HG03378 (cell line): ENCODE results near the gene PPM1H.
A peak's percentile ranks its signal among the peaks of the same experiment; 100 is the strongest.
"Not testable (repeated sequence)": the region's sequence is repeated elsewhere in the genome, so short reads cannot be mapped to it uniquely, and the experiment has no call there.

ENCODE experiments used
- ATAC-seq: cut with Tn5 transposase; IDR thresholded peaks from one replicate; pipeline ENCODE4 v1.9.1; 2021; ENCODE audit warnings: mild to moderate bottlenecking, moderate library complexity; ENCODE audit not compliant: unreplicated experiment

PPM1H gene

DNA sequence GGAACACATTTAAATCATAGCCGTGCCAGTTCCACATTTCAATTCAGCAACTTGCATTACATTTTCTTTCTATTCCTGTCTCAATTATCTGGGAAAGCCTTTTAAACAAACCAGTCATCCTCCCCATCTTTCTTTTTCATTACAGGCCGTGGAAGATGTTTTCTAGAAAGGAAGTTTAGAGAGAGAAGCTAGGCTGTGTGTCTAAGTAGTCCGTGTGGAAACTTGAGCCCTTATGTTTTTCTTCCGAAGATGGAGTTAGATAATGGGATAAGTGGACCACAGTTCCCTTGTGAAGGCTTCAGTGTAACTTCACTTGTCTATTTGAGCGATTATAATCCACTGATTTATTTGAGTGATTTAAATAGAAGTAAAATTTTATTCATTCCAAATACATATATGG, 12.4 kb upstream of the PPM1H start:
- no peak for ATAC-seq

DNA sequence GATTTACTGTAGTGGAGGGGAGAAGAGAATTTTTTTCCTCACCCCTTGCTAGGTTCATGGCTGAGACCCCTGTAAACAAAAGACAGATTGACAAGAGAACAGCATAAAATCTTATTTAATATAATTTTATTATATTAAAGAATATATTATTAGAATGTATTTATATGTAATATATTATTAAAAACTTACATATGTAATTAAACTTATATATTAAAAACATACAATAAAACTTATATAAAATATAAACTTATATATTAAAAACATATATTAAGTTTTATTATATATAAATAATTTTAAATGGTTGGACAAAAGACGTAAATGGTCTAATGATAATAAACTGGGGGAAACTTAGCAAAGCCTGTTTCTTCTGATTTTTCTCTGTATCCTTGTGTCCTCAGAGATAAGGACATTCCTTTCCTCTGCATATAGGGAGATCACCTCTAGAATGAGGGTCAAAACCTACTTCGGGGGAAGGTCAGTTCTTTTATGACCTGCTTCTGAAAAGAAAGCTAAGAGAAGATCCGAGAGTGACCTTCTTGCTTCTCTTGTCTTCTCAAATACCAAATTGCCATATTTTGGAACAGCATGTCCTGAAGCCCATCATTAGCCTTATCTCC, 8.9 kb upstream of the PPM1H start:
- ATAC-seq = no peak

DNA sequence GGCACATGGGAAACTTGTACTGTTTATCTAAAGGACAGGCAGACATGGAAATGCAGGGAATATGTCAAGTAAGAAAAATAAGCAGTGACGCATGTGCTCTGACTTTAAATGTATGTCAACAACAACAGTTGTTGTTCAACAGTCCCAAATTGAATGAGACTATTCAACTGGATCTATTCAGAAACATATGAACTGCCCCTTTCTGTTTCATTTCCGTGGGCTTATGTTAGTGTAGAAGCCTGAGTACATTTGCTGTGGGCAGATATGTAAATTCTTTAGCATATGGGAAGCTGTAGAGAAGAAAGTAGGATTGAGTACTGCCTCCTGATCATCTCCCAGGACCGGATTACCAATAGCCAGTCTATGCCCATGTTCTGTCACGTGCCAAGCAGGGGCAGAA, 7.4 kb upstream of the PPM1H start:
- not testable (repeated sequence) for ATAC-seq

DNA sequence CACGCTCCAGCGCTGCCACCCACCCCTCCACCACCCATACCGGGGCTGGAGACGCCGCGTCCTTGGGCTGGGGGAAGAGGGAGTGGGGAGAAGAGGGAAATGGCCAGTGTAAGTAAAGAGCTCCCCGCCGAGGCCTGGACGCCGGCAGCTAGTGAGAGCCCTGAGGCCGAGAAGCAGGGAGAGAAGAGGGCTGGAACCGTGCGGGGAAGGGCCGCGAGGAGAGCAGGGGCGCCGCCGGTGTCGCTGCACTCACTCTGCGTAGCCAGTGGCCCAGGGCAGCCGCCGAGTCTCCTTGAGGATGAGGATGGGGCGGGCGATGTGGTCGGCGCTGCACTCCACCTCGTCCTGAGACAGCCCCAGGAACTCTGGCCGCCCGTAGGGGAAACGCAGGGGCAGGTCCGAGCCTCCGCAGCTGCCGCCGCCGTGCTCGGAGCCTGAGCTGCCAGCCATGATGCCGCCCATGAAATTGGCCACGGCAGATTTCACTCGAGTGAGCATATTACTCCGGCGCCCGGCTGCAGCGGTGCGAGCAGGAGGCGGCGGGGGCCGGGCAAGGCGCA, 631 bp downstream of the PPM1H start:
- peak; percentile 53 for ATAC-seq

DNA sequence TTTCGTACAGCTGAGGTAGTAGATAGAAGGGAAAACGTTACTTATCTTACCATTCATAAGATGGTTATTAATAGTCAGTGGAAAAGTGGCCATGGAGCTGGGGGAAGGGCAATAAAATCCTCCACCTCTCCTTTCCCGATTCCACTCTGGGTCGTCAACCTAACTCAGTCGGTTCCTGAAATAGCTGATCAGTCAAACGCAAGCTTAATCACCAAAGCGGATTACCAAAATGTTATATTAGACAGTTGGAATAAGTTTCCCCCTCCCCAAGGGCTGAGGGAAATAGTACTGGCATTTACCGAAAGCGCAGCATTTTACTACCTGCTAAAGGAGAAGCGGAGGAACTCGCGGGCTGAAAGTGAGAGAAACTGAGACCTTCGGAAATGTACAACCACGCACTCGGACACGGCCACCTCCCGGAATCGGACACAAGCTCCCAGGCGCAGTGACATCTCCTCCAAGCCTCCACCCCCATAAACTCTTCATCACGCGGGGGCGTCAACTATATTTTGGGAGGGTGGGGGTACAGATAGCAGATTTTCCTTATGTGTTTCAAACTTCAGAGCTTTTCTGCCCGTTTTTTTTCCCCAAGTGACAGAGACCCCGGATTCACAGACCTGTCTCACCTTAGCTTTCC, 1.2 kb downstream of the PPM1H start:
- ATAC-seq = no peak

DNA sequence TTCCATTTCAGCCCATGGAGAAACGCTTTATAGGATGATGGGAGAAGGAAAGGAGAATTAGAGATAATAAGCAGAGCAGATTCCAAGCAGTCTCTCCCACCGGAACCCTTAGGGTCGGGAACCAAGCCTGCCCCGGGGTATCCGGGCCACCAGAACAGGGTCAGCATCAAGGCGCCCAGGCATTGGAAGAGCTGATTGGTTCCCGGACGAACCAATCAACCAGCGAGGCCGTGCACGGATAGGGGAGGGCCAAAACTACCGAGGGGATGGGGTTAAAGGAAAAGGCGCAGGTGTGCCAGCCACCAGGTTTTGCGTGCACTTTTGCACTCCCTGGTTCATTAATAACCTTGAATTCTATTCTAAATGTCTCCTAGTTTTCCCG, 1.7 kb downstream of the PPM1H start:
- ATAC-seq = no peak

DNA sequence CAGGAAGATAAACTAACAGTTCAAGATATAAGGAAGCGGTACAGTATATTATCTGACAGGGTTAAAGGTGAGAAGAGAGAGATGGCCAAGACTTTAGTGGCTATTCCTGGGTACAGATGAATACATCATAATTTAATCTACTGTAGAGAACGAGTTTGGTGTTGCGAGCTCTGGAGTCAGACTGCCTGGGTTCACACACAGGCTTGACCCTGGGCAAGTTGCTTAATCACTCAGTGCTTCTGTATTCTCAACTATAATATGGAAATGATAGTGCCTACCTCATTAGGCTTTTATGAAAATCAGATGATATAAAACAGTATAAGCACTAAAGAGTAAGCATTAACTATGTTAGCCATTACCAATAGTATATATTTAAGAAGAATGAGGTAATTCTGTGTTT, 3.5 kb downstream of the PPM1H start:
- ATAC-seq = no peak

DNA sequence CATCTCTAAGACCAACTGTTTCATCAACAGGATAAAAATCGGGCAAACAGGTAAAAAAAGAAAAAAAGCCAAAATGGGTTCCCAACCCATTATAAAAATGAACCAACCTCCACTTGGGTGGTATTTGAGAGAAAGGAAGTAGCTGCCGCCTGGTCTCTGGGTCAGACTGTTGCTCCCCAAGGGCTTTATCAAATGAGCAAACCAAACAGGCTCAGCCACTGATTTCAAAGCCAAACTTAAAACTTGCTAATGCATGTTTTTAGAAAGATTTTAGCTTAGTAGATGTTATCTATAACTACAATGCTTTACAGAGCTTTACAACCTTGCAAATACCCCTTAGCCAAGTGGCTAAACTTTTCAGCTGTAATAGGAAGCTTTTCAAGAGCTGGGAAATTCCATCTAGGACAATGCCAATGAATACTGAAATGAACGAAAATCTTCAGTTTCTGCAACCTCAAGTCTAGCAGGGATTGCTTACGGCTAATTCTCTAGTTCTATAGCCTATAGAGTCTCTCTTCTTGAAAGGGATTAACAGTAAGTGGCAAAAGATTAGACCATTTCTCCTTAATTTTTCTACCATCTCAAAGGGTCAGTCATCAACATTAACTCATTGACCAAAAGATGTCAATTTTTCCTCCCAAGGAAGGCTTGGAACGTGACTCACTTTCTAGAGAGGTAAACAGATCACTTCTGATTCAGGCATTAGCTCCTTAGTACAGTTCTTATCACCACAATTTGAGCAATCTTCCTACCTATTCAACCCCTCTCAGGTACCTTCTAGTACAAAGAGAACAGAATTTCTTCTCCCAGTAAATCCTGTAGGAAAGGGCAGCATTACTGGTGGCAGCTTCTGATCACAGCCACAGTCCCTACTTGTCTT, 4.2 kb downstream of the PPM1H start:
- no peak for ATAC-seq

DNA sequence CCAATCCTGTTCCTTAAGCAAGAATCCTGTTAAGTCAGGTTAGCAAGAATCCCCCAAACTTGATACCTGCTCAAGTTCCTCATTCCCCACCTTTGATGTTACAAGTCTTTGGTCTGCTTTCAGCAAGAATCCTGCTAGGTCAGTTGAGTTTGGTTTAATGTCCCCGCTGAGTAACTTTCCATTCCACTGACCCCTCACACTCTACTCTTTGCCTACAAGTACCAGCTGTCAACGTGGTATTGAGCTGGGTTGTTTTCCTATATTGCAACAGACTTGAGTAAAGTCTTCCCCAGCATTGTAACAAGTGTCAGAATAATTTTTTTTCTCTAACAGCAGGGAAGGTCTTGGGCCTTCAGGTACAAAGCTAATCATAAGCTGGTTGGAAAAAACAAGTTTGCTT, 6.3 kb downstream of the PPM1H start:
- no peak for ATAC-seq

DNA sequence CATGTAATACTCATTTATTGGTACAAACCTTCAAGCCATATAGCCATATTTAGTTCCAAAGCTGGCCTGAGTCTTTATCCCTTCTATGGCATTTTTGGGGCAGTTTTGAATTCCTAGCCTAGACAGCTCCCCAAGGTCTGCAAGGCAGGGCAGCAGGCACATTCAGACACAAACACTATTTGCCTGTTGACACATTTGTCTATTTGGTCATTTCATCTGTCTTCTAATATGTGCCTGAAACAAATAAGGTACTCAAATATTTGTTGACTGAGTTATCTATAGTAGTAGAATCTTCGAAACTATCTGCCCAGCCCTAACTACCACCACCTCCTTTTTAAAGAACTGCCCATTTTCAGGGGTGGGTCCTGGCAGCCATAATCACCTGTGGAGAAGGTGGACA, 9.3 kb downstream of the PPM1H start:
- ATAC-seq = no peak

DNA sequence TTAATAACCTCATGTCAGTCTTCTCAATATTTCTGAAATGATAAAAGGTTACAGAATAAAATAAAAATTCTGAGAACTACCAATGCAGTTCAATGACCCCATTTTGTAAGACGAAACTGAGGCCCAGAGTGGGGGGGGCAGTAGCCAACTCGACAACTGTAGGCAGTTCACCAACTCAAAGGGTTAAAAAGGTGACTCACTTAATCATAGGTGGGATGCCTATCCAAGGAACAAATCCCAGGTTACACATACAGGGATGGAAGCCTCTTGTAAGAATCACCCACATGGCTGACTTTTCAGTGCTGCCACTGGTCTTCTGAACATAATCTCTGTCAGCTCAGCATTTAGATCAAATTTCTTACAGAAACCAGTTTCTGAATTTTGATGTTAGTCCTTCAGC, 10.9 kb downstream of the PPM1H start:
- ATAC-seq = no peak

DNA sequence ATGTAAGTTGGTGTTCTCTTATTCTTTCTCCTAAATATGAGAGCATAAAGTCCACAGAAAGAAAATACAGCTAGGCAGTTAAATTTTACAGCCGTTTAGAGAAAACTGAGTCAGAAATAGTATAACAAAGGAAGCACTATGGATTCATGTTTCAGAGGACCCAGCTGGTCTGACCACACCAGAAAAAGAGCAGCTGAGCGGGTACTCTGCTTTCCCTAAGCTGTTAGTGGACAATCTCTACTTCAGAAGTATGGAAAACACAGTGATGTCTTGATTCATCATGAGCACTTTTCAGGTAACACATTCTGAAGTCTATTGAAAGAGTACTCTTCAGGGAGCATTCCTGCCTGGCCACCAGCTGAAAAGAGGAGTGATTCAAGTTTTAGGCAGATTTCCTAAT, 12.4 kb downstream of the PPM1H start:
- no peak for ATAC-seq

DNA sequence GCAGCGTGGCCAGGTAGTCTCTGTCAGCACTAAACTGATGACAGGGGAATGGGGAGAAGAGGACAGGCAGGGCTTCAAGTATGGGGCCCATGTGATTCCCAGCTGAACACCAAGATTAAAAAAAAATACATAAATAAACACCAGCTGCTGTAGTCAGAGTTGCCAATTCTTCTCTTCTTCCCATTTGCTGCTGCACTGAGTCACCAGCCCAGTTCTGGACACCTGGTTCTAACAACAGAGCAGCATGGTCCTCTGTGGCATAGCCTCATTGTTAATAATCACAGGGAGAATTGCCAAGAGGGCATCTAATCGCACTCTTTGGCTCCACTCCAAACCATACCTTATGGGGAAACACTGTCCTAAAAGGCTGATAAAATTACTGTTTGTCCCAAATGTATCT, 15.1 kb downstream of the PPM1H start:
- ATAC-seq = no peak

DNA sequence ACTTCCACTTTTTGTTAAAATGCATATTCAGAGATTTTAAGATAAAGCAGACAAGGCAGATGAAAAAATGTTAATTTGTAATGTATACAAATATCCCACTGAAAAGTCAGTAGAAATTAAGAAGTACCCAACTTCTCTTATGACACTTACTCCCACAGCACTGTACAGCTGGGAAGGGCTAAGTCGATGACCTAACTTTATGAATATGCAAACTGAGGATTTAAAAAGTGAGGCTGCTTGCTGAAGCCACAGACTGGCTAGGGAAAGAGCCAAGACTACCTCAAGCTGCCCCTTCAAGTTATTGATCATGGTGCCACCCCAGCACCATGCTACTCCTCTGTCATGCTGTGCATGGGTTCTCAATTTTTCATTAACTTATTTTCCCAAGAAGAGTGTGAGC, 17.0 kb downstream of the PPM1H start:
- no peak for ATAC-seq

DNA sequence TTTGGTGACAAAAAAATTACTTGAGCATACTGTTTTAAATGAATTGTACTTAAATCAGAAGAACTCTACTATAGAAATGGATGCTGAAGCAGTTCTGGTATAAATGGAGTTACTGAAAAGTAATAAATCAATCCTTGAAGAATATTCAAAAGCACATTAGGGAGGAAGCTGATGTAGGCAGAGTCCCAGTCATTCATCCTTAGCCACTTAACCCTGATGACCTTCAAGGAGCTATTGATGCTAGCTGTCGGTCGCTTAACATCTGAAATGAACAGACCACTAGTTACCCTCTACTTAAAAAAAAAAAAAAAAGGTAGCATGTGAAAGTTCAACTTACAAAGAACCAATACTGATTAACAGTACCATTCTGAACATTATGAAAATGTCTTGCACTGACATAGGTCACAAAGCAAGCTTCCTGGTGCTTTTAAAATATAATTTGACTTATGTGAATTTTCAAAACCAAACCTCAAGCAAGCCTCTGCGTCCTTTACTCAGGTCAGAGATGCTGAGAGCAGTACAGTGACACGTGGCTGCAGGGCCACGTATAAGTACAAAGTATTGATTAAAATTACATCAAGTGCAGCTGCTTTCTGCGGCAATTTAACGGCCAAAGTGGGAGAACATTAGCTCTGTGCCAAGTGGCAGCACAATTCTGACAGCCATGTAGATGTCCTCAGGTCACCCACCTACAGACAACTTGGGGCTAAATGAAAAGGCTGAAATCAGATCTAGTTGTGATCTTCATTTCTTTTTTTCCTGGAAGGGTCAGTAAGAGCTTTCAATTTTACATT, 18.1 kb downstream of the PPM1H start:
- ATAC-seq = no peak

DNA sequence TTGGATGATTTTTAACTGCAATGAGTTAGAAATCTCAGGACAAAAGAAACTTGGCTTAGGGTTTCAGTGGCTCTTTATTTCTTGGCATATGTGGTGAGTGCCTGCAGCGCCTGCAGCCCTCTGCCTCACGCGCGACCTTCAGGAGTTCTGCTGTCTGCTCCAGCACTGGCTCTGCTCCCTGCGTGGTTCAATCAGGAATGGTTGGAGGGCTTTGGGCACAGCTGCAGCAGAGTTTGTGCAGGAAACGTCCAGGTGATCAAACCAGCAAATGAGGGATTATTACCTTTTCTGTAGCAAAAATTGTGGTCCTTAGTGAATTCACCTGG, 19.8 kb downstream of the PPM1H start:
- ATAC-seq = no peak

DNA sequence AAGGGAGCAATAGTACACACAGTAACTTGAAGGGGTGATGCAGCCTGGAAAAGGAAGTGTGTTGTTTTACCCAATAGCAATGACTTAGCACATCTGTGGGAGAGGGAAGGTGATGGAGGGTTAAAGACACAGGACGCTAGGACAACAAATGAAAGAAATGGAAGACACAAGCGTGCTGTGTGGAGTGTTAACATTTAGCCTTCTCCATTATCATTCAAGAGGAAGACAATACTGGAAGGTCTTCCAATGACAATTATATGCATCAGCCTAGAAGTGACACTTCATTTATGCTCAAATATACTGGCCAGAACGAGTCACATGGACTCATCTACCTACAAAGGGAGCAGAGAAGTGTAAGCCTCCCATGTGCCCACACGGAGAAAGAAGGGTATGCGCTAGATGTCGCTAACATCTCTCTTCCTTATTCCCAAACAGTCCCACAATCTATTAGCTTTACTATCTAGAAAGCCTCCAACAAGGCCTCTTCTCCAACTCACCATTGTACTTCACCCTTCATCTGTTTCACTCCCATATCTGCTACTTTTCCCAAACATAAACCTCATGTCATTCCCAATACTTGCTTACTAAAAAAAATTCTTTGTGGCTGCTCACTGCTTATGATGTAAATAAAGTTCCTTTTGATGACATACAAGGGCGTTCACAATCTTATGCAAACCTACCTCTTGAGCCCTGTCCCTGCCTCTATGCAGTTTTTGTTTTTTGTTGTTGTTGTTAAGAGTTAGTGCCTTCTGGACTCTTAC, 20.3 kb downstream of the PPM1H start:
- ATAC-seq = no peak

DNA sequence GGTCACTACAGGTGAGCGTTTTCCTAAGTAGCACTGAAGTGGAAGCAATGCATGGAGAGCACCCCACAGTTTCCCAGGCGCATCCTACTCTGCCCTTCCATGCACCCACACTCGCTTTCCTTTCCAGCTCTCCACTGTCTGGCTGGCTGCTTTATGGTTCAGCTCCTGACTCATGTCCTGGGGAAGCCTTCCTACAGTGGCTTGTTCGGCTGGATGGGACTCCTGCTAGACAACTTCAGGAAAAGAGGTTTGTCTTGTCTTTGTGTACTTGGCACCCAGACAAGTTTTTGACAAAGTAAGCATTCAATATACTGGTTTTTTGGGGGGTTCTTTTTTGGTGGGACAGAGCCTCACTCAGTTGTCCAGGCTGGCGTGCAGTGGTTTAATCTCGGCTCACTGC, 21.6 kb downstream of the PPM1H start:
- ATAC-seq = no peak

DNA sequence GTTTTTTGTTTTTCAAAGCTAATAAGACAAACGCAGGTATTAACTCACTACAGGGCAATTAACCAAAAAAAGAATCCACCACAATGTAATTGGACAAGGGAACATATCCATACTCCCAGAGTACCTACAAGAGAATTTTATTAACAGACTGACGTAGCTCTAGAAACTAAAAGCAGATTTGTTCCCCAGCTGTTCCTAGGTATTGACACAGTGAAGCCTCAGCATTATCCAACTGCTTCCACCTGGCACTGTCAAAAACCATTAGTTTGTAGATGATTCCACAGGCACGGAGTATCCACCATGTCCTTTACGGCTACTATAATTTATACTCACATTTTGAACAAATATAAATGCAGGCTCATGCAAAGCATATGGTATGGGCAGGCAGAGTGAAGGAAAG, 22.3 kb downstream of the PPM1H start:
- no peak for ATAC-seq

DNA sequence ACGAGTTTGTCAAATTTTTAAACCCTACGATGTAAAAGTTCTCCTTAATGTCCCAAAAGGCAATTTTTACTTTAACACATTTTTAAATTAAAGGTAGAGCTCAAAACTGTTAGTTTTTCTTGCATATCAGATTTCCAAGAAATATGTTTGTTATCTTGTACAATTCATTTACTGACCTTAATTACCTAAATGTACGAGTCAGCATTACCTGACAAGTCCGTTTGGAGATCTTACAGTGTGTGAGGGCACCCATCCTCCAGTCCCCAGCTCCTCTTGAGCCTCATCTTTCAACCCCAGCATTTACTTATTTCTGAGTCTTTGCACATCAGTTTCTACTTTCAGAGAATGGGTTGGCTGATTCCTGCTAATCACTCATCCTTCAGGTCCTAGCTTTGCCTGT, 23.7 kb downstream of the PPM1H start:
- no peak for ATAC-seq
